Astrocyte of the spinal cord (primary cell): ENCODE results near the gene CNKSR3.

Experiments used
- DNase-seq: peaks from one replicate; pipeline ENCODE4 v3.0.0; 2011; ENCODE audit warnings: low read depth, low spot score
- H3K4me3 ChIP-seq: 2 replicates; pipeline ENCODE4 v1.5.1; 2011; ENCODE audit warnings: low read depth, mild to moderate bottlenecking, low read length, moderate library complexity
- in situ Hi-C: cut with HindIII; loops from 2 replicates; pipeline ENCODE4 v1.10.0; 2017; ENCODE audit warnings: low sequenced_read_pairs
- TF ChIP-seq, protein P1 (sequence below): IDR thresholded peaks from 2 replicates; pipeline ENCODE4 v1.5.1; 2012; ENCODE audit warnings: low read depth, mild to moderate bottlenecking, low read length, inconsistent platforms

CNKSR3 gene

DNA sequence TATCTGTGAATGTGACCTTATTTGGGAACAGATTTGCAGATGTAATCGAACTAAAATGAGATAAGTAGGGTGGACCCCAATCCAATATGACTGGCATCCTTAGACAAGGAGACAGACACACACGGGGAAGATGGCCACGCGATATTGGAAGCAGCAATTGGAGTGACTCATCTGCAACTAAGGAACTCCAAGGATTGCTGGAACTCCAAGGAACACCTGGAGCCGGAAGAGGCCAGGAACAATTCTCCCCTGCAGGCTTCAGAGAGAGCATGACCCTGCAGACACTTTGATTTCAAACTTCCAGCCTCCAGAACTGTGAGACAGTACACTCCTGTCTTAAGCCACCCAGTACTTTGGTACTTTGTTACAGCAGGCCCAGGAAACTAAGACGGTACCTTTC, 19.5 kb upstream of the CNKSR3 start:
- in situ Hi-C loops, result no loop called here
- TF ChIP-seq, protein P1, sequence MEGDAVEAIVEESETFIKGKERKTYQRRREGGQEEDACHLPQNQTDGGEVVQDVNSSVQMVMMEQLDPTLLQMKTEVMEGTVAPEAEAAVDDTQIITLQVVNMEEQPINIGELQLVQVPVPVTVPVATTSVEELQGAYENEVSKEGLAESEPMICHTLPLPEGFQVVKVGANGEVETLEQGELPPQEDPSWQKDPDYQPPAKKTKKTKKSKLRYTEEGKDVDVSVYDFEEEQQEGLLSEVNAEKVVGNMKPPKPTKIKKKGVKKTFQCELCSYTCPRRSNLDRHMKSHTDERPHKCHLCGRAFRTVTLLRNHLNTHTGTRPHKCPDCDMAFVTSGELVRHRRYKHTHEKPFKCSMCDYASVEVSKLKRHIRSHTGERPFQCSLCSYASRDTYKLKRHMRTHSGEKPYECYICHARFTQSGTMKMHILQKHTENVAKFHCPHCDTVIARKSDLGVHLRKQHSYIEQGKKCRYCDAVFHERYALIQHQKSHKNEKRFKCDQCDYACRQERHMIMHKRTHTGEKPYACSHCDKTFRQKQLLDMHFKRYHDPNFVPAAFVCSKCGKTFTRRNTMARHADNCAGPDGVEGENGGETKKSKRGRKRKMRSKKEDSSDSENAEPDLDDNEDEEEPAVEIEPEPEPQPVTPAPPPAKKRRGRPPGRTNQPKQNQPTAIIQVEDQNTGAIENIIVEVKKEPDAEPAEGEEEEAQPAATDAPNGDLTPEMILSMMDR, result no peak
- DNase-seq, result no peak
- no peak overlapping the region for H3K4me3 ChIP-seq

DNA sequence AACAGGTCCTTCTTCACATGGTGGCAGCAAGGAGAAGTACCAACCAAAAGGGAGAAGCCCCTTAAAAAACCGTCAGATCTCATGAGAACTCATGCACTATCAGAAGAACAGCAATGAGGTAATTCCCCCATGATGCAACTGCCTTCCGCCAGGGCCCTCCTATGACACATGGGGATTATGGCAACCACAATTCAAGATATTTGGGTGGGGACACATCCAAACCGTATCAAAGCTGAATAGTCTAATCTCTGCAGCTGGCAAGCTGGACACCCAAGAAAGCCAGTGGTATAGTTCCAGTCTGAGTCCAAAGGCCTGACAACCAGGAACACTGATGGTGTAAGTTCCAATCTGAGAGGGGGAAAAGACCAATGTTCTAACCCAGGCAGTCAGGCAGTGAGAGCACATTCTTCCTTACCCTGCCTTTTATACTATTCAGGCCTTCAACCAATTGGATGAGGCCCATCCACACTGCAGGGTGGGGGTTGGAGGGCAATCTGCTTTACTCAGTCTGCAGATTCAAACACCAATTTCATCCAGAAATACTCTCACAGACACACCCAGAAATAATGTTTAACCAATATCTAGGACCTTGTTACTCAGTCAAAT, 17.9 kb upstream of the CNKSR3 start:
- no peak overlapping the region for H3K4me3 ChIP-seq
- in situ Hi-C loops, result no loop called here
- TF ChIP-seq, protein P1, result no peak
- no peak for DNase-seq

DNA sequence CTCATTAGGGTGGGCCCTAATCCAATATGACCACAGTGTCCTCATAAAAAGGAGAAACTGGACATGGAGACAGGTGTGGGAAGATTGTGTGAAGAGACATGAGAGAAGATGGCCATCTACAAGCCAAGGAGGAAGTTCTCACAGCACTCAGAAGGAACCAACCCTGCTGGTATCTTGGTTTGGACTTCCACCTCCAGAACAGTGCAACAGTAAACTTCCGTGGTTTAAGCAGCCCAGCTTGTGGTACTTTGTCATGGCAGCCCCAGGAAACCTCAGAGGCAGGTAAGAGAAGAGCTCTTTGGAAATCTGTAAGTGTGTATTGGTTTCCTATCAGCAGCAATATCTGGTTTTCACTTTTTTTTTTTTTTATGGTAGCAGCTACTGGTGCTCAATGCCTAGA, 16.5 kb upstream of the CNKSR3 start:
- TF ChIP-seq, protein P1, result no peak
- in situ Hi-C loops, result no loop called here
- DNase-seq, result no peak
- no peak overlapping the region for H3K4me3 ChIP-seq

DNA sequence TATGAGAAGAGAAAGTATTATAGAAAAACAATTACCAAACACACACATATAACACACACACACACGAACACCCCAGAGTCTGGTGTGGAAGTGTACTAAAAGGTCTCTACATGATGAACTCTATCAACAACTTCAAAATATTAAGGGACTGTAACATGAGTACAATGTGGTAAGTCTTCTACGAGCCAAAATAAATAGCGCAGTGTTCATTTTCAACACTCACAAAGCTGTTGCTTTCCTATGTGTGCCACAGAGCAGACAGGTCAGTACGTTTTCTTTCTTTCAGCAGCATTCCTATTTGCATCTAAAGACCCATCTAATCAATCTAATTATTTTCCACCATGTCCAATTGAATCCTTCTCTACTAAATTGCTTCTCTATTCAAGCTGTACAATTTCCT, 12.1 kb upstream of the CNKSR3 start:
- in situ Hi-C loops, result no loop called here
- TF ChIP-seq, protein P1, result no peak
- peak; percentile 33 for DNase-seq
- no peak overlapping the region for H3K4me3 ChIP-seq

DNA sequence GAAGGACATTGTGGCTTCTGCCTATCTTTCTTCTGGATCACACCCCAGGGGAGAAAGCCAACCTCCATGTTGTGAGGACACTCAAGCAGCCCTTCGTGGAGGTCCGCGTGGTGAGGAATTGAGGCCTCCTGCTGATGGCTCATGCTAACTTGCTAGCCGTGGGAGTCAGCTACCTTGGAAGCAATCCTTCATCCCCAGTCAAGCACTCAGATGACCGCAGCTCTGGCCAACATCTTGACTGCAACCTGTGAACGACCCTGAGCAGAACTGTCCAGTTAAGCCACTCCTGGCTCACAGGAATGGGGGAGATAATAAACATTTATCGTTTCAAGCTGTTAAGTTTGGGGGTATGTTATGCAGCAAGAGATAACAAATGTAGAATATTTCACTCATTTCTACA, 10.9 kb upstream of the CNKSR3 start:
- H3K4me3 ChIP-seq, result no peak overlapping the region
- no peak for DNase-seq
- in situ Hi-C loops, result no loop called here
- TF ChIP-seq, protein P1, result no peak

DNA sequence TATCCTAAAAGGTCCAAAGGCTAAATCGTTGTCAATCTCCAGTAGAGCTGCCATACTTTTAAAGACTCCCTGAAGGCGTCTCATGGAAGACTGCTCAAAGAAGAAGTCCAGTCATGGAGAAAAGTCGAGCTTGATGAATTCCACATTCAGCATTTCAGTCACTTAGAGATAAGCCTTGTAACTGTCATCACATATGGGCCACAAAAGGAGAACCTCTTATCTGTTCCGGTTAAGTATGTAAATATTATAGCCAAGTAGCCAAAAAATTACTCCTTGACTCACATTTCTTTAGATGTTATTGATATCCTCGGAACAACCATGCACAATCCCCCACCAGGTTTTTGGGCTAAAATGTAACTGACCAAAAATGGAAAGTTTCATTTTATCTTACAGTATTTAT, 9.8 kb upstream of the CNKSR3 start:
- TF ChIP-seq, protein P1, result no peak
- in situ Hi-C loops, result no loop called here
- no peak overlapping the region for H3K4me3 ChIP-seq
- no peak for DNase-seq

DNA sequence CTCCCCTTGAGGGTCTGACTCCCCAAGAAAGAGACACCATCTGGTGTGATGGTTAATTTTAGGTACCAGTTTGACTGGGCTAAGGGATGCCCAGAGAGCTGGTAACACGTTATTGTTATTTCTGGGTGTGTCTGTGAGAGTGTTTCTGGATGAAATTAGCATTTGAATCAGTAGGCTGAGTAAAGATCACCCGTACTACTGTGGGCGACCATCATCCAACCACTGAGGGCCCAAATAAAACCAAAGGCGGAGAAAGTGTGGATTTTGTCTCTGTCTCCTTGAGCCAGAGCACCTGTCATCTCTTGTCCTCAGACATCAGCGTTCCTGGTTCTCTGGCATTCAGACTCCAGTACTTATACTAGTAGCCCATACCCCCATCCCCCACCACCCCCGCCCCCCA, 7.9 kb upstream of the CNKSR3 start:
- H3K4me3 ChIP-seq, result no peak overlapping the region
- TF ChIP-seq, protein P1, result no peak
- DNase-seq, result no peak
- in situ Hi-C loops, result no loop called here
